NOMO-1 (cell line): ENCODE data around the gene PRPSAP1.
"Not testable (repeated sequence)": the region's sequence is repeated elsewhere in the genome, so short reads cannot be mapped to it uniquely, and the experiment has no call there.

ENCODE experiments used
- DNase-seq, 2 experiments: peaks; one replicate each; lab custom pipeline; 2025; ENCODE audit not compliant: unreplicated experiment in 2 of 2; lab: John Stamatoyannopoulos, UW

PRPSAP1 gene

DNA sequence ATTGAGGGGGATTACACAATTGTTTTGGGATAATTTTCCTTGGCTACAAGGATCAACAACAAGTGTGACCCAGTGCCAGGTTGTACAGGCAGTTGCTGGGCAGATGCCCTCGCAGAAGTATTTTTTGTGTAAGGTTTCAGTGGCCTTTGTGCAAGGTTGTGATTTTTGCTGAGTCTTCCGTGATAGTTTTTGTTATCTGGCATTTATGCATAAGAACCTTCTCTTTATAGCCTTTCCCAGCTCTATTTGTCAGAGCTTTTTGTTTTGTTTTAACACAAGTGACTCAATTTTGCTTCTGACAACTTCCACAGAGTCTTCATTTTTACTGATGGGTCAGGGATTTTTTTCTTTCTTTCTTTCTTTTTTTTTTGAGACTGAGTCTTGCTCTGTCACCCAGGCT is 6.7 kb upstream of the PRPSAP1 start:
- DNase-seq: no peak

DNA sequence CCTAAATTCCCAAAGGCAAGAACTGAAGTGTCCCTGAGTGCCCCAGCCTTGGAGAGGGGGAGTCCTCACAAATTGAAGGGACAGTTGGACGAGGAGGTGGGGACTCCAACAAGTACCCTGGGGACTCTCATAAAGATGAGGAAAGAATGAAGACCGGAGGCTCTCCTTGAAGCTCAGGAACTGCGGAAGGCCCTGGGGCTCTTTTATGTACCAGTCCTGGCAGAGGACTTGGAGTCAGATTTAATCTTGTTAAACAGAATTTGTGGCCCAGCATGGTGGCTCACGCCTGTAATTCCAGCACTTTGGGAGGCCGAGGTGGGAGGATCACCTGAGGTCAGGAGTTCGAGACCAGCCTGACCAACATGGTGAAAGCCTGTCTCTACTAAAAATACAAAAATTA is 6.1 kb upstream of the PRPSAP1 start:
- DNase-seq: not testable (repeated sequence)

DNA sequence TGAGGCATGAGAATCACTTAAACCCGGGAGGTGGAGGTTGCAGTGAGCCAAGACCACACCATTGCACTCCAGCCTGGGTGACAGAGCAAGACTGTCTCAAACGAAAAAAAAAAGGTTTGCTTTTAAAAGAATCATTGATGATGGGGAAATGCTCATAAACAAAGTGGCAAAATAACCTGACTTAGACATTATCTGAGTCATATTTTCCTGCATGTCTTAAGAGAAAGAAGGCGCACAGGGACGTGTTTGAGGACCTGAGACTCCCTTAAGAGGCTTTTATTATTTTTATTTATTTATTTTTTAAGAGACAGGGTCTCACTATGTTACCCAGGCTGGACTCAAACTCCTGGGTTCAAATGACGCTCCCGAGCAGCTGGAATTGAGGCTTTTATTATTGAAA is 5.7 kb upstream of the PRPSAP1 start:
- DNase-seq: no peak

DNA sequence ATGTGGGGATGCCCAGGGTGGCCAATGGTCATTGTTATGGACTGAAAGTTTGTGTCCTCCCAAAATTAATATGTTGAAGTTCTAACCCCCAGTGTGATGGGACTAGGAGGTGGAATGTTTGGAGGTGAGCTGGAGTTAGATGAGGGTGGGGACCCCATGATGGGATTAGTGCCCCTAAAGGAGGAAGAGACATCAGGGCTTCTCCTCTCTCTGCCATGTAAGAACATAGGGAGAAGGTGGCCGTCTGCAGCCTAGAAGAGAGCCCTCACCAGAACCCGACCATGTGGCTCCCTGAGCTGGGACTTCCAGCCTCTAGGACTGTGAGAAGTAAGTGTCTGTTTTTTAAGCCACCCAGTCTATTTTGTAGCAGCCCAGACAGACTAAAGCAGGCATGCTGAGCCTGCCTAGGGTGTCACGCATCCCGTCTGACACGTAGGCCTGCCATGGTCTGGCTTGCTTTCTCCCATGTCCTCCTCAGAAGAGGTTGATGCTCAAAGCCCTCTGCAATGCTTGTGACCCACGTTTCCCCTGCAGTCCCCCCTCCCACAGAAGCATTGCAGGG is 4.0 kb upstream of the PRPSAP1 start:
- no peak for DNase-seq

DNA sequence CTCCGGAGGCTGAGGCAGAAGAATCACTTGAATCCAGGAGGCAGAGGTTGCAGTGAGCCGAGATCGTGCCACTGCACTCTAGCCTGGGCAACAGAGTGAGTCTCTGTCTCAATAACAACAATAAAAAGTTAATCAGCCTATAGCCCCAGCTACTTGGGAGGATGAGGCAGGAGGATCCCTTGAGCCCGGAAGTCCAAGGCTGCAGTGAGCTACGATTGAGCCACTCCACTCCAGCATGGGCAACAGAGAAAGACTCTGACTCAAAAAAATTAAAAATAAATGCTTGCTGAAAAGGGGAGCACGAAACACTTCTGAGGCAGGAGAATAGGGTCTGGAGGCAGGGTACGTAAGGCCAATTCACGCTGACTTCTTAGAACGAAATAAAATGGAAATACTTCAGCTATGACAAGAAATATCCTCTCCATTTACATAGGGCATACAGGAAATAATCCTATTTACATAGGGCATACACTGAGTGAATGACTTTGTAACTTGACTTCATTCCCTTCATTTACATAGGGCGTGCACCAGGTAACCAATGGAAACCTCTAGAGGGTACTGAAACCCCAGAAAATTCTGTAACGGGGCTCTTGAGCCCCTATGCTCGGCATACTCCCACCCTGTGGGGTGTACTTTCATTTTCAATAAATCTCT is 3.2 kb upstream of the PRPSAP1 start:
- DNase-seq: no peak

DNA sequence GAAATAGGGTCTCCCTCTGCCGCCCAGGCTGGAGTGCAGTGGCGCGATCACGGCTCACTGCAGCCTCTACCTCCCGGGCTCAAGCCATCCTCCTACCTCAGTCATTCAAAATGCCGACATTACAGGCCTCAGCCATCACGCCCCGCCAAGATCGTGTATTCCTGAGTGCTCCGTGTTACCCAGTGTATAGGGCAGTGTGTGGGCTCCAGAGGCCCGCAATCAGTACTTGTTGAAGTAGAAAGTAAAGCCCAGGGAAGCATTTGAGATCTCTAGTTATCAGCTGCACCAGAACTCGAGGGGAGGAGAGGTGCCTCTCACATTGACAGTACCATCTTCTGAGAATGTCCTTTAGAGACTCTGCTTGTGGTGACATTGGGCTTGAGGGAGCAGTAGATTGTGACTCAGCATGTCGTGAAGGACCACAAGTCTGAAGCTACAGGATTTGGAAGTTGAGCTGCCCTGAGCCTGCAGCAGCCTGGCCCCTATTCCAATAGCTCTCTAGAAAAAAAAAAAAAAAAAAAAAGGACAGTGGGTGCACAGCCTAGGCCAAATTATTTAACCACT is 1.1 kb upstream of the PRPSAP1 start:
- peak in 1 of 2 experiments; percentile 8 for DNase-seq

DNA sequence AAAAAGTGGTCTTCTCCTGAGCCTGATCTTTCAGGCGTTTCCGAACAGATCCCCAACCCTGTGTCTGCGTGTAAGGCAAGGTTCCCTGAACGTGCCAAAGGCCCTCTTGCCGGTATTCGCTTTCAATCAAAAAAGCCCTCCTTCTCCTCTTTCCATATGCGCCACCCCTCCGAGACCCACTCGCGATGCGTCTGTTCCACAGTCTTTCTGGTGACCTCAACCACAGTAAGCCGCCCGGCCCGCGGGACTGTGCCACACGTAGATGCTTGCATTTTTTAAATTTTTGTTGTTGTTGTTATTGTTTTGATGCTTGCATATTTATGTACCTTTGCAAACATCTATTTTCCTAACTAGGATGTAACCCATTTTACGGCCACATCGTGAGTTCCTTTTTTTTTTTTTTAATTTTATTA is 607 bp upstream of the PRPSAP1 start:
- no peak for DNase-seq

DNA sequence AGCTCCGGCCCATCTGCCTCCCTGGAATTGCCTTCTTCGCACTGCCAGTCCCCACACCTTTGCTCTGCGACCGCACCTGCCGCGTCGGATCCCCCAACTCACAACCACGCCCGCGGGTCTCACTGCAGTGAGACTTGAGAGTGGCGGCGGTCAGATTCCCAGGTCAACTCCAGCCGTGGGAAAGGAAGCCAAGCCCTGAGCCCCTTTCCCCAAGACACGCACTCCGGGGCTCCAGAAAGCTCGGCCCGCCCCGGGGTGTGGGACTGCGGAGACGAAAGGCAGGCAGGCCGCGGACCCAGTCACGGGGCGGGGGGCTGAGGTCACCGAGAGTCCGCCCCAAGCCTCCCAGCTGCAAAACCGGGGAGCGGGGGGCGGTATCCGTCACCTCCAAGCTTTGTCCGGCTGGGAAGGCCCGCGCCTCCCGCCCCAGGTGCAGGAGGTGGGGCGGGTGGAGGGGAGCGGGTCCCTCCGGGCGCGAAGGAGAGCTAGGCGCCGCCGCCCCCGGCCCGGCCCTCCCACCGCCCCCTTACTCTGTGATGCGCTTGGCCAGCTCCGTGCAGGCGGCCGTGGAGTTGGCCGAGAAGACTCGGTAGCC is 615 bp downstream of the PRPSAP1 start:
- no peak for DNase-seq

DNA sequence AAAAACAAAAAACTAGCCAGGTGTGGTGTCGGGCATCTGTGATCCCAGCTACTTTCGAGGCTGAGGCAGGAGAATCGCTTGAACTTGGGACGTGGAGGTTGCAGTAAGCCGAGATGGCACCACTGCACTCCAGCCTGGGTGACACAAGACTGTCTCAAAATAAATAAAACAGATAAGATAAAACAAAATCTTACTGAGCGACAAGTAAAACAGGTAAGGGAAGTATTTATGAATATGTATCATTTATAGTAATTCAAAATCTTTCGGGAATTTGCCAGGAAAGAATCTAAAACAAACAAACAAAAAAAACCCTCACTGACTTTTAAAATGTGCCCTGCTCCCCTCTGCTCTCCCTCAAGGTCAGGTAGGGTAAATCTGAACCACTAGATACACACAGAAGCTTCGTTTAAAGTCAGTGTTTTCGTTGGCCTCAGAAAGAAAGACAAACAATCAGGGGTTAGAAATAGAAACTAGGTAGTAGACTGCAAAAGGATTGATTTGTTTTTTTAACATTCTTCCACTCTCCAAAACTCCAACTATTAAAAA is 2.1 kb downstream of the PRPSAP1 start:
- DNase-seq: no peak

DNA sequence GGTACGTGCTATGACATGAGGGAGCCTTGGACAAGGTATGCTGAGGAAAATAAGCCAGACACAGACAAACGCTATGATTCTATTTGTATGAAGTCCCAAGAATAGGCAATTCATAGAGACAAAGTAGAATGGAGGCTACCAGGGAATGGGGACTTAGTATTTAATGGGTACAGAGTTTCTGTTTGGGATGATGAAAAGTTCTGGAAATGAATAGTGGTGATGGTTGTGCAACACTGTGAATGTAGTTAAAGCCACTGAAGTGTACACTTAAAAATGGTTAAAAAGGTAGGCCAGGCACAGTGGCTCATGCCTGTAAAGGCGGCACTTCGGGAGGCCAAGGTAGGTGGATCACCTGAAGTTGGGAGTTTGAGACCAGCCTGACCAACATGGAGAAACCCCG is 3.3 kb downstream of the PRPSAP1 start:
- no peak for DNase-seq

DNA sequence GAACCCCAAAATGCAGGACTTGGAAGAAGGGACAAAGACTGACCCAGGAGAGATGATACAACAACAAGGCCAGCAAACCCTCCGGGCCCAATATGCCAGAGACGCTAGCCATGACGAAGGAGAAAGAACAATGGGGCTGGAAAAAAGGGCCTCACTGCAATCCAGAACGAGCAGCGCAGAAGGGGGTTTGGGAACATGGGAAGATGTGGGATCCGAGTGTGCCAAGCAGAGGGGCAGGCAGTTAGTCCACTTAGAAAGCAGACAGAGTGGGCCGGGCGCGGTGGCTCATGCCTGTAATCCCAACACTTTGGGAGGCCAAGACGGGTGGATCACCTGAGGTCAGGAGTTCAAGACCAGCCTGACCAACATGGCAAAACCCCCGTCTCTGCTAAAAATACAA is 6.8 kb downstream of the PRPSAP1 start:
- not testable (repeated sequence) for DNase-seq

DNA sequence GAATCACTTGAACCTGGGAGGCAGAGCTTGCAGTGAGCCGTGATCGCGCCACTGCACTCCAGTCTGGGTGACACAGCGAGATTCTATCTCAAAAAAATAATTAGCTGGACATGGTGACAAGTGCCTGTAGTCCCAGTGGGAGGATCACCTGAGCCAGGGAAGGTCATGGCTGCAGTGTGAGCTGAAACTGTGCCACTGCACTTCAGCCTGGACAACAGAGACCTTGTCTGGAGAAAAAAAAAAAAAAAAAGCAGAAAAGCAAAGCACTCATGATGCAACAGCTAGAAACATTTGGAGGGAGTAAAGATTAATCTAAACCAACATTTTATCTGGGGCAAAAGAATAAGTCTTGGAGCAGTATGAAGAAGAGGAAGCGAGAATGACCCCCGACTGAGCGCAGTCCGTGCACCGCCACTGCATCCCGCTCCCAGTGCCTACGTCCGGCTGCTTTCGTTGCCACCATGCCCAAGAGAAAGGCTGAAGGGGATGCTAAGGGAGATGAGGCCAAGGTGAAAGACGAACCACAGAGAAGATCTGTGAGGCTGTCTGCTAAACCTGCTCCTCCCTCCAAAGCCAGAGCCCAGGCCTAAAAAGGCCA is 8.2 kb downstream of the PRPSAP1 start:
- no peak for DNase-seq

DNA sequence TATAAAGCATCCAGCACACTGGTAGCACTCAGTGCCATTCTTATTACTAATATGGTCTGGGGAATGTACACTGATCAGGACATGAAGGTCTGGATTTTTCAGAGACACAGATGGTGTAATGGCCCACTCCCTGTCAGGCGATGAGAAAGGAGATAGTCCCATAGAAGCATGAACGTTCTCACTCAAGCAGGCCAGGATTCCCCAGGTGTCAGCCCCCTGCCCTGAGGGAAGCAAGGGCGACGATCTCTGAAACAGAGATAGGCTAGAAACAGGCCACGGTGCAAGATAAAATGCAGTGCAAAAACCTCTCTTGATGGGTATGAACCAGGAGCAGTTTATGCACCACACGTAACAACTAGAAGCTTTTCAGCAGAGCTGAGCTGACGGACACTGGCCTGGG is 10.6 kb downstream of the PRPSAP1 start:
- DNase-seq: no peak

DNA sequence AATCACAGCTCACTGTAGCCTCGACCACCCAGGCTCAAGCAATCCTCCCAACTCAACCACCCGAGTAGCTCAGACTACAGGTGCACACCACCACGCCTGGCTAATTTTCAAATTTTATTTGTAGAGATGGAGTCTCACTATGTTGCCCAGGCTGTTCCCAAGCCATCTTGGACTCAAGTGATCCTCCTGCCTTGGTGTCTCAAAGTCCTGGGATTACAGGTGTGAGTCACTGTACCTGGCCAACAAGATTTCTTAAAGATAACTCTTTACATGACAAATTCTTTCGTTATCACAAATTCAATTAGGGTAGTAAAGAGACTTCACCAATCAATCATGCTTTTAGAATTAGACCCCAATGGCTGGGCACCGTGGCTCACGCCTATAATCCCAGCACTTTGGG is 12.4 kb downstream of the PRPSAP1 start:
- no peak for DNase-seq

DNA sequence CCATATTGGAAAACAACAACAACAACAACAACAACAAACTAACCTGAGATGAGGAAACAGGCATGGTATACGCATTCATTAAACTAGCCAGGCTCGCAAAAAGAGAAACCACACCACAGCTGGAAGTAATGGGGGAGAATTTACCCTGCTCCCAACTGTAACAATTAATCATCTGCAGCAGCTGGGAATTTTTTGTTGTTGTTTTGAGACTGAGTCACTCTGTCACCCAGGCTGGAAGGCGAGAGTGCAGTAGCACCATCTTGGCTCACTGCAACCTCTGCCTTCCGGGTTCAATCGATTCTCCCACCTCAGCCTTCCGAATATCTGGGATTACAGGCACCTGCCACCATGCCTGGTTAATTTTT is 16.3 kb downstream of the PRPSAP1 start:
- no peak for DNase-seq

DNA sequence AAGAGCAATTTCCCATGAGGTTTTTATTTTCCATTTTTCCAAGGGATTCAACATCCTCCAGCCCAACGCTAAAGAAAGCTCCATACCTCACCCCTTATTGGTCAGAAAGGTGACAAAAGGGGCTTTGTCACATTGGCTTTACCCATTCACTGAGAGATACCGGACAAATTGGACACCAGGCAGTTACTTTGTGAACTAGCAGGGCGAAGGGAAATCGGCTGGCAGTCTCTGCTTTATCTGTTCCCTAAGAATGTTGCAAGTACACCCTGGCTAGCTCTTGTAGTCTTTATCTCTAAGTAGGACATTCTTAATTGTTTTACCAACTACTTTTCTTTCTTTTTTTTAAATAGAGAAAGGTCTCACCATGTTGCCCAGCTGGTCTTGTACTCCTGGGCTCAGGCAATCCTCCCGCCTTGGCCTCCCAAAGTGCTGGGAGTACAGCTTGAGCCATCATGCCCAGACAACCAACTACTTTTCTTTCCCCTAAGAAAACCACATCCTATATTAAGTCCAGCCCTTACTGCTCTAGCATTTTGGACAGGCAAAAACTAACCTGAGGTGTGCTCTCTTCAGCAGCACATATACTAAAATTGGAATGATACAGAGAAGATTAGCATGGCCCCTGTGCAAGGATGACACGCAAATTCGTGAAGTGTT is 16.8 kb downstream of the PRPSAP1 start:
- DNase-seq: no peak

DNA sequence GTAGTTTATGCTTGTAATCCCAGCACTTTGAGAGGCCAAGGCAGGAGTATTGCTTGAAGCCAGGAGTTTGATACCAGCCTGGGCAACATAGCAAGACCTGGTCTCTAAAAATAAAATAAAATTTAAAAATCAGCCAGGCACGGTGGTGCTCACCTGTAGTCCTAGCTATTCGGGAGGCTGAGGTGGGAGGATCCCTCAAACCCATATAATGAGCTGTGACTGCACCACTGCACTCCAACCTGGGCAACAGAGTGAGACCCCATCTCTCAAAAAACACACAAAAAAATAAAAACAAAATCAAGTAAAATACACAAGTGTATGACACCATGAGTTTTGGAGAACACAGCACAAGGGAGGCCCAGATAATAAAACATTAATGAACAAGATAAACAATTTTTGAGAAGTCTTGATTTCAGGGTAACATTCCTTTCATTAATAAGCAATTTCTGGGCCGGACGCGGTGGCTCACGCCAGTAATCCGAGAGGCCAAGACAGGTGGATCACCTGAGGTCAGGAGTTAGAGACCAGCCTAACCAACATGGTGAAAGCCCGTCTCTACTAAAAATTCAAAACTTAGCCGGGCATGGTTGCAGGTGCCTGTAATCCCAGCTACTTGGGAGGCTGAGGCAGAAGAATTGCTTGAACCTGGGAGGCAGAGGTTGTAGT is 17.9 kb downstream of the PRPSAP1 start:
- DNase-seq: no peak

DNA sequence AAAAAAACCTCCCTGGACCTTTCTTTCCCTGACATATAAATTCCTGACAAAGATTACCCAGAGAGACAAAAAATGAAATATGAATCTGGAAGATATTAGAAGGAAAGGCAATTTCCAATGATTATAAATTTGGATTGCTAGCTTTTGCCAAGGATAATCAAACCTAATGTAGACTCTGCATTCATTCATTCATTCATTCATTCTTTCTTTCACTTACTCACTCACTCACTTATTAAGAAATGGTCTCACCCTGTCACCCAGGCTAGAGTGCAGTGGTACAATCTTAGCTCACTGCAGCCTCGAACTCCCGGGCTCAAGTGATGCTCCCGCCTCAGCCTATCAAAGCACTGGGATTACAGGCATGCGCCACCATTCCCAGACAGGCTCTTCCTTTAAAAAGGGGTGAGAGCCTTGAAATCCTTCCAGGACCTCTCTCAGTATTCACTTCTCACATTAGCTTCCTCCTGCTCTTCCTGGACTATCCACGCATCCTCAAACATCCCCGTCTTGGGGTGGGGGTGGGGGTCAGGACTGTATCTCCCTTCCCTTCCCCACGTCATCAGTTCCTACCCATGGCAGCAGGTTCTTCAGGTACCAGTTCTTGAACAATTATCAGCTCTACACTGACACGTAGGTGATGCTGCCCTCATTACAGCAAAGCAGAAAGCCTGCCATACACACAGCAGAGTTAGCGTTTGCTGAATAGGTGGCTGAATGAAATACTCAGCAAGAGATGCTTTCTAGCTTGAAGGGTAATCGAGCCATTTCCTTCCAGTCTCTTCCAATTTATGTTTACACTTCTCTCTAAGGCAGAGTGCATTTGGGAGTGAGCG is 19.8 kb downstream of the PRPSAP1 start:
- no peak for DNase-seq

DNA sequence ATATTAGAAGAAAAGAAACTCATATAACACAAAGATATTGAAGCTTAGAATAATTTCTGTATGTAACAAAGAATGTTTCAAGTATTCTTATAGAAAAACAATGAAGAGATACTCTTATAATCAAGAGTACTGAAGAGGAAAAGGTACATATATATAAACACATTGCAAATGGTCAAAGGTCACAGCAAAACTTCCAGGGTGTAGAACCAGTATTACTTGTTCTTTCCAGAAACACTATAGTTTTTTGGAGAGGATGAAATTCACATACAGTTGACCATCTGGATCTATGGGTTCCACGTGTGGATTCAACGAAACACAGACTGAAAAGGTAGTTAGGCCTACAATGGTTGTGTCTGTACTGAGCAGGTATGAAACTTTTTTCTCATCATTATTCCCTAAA is 22.6 kb downstream of the PRPSAP1 start:
- DNase-seq: no peak

DNA sequence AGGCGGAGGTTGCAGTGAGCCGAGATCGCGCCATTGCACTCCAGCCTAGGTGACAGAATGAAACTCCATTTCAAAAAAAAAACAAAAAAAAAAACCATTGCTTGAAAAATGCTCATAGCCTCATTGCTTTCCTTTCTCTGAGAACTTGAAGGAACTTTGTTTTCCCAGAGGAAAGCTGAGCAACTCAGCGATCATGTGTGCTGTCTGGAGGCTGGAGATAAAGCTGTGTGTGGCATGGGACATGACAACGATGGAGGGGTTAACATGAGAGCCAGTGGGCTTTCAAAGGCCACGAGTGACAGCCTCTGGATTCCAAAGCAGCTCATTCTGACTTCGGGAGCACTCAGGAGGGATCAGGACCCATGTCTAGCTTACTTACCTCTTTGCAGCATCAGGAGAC is 24.1 kb downstream of the PRPSAP1 start:
- DNase-seq: no peak
